Endothelial cell of umbilical vein (primary cell): ENCODE results near the gene C17orf78. TPM values are rescaled to one million over a fixed set of nuclear protein-coding genes. Genes with fewer than 3 reads are reported as not detected.

Source experiments
- BruUV-seq: library from RNA; stranded (reverse); fragments of 400-500 nt; replicated peaks from 2 replicates; lab custom pipeline; 2021; lab: Mats Ljungman, UMichigan
- CTCF ChIA-PET: fragments of 300-600, 350-600 bp; sonication (Branson Sonifier 250); formaldehyde crosslinking; loops from one replicate; lab custom pipeline; 2021; ENCODE audit warnings: antibody characterized with exemption, inconsistent platforms; lab: Charles Lee
- POLR2A ChIA-PET: fragments of 300-600, 350-600 bp; sonication (Branson Sonifier 250); formaldehyde crosslinking; loops from one replicate; lab custom pipeline; 2021; ENCODE audit warnings: antibody characterized with exemption, inconsistent platforms; lab: Charles Lee
- DNase-seq: peaks from one replicate; pipeline ENCODE4 v3.0.0-alpha.2; 2011; ENCODE audit warnings: low read depth, low spot score
- FAIRE-seq: peaks from 2 replicates; lab custom pipeline; 2011; peaks lifted over from hg19 to GRCh38; lab: Jason Lieb, UNC
- H2AFZ ChIP-seq: 2 replicates; pipeline ENCODE4 v1.6.0; 2012; ENCODE audit warnings: low read depth, low read length, control low read depth, inconsistent platforms
- H3K27ac ChIP-seq: 2 replicates; pipeline ENCODE4 v1.5.1; 2011; ENCODE audit warnings: low read depth, mild to moderate bottlenecking, control low read depth, low read length, moderate library complexity; ENCODE audit not compliant: insufficient read depth
- H3K27me3 ChIP-seq, 2 experiments: 2 replicates each; pipeline versions ENCODE4 v1.6.0 to v1.6.1; 2011; ENCODE audit warnings: low read length in 2 of 2, mixed read lengths in 1 of 2; ENCODE audit not compliant: control insufficient read depth in 2 of 2, insufficient read depth in 2 of 2
- H3K36me3 ChIP-seq, 2 experiments: 2 replicates in 1 of 2; 3 replicates in 1 of 2; pipeline ENCODE4 v1.5.1; 2011; ENCODE audit warnings: low read length in 2 of 2, mild to moderate bottlenecking in 1 of 2, moderate library complexity in 1 of 2; ENCODE audit not compliant: control insufficient read depth in 2 of 2, insufficient read depth in 2 of 2; ENCODE audit errors: extremely low read depth in 1 of 2
- H3K4me1 ChIP-seq: 3 replicates; pipeline ENCODE4 v1.5.1; 2011; ENCODE audit warnings: mild to moderate bottlenecking, low read length; ENCODE audit not compliant: control insufficient read depth, insufficient read depth; ENCODE audit errors: extremely low read depth
- H3K4me2 ChIP-seq: 2 replicates; pipeline ENCODE4 v1.6.1; 2011; ENCODE audit warnings: low read length, control low read depth, mixed read lengths; ENCODE audit not compliant: insufficient read depth
- H3K4me3 ChIP-seq, 3 experiments: fragments of 200-600 bp in 1 of 3; sonication (generic), shearing (Covaris generic) in 1 of 3; replicated peaks in 1 of 3; 2 replicates each; pipeline ENCODE4 v1.5.1; 2011 to 2016; ENCODE audit warnings: control low read depth in 3 of 3, low read length in 3 of 3, mild to moderate bottlenecking in 2 of 3, inconsistent platforms in 1 of 3, low read depth in 1 of 3, moderate library complexity in 1 of 3; ENCODE audit not compliant: insufficient read depth in 1 of 3
- H3K79me2 ChIP-seq: 2 replicates; pipeline ENCODE4 v1.6.0; 2012; ENCODE audit warnings: low read length, inconsistent platforms; ENCODE audit not compliant: control insufficient read depth, insufficient read depth
- H3K9ac ChIP-seq: replicated peaks from 2 replicates; pipeline ENCODE3; 2011; ENCODE audit warnings: low read length, control low read depth; ENCODE audit not compliant: insufficient read depth; ENCODE audit errors: extremely low read depth
- H3K9me1 ChIP-seq: replicated peaks from 3 replicates; pipeline ENCODE4 v1.6.0; 2011; ENCODE audit warnings: mild to moderate bottlenecking, low read length; ENCODE audit not compliant: control insufficient read depth, insufficient read depth; ENCODE audit errors: extremely low read depth
- H3K9me3 ChIP-seq: replicated peaks from 2 replicates; pipeline ENCODE4 v1.5.1; 2012; ENCODE audit warnings: low read length, inconsistent platforms; ENCODE audit not compliant: control insufficient read depth, insufficient read depth
- H4K20me1 ChIP-seq: replicated peaks from 2 replicates; pipeline ENCODE3; 2011; ENCODE audit warnings: mild to moderate bottlenecking, low read length; ENCODE audit not compliant: control insufficient read depth, insufficient read depth; ENCODE audit errors: extremely low read depth
- CTCF ChIP-seq, 2 donors: IDR thresholded peaks; 1 replicate in 1 of 2; 2 replicates in 1 of 2; pipeline ENCODE4 v1.5.1; 2011; ENCODE audit warnings: low read length in 2 of 2, mild to moderate bottlenecking in 2 of 2, moderate library complexity in 2 of 2, control low read depth in 1 of 2, inconsistent platforms in 1 of 2, low read depth in 1 of 2; ENCODE audit not compliant: insufficient read depth in 1 of 2; ENCODE audit errors: extremely low read depth in 1 of 2
- EZH2 ChIP-seq: IDR thresholded peaks from 2 replicates; pipeline ENCODE4 v1.6.1; 2012; ENCODE audit warnings: borderline replicate concordance, low read depth, mild to moderate bottlenecking, moderate library complexity, low read length, inconsistent platforms; ENCODE audit not compliant: severe bottlenecking
- FOS ChIP-seq: IDR thresholded peaks from 2 replicates; pipeline ENCODE4 v1.6.1; 2011; ENCODE audit warnings: mild to moderate bottlenecking, low read length, moderate library complexity, borderline replicate concordance; ENCODE audit not compliant: insufficient read depth
- GATA2 ChIP-seq: IDR thresholded peaks from 2 replicates; pipeline ENCODE4 v1.7.0; 2011; ENCODE audit warnings: low read depth, mild to moderate bottlenecking, moderate library complexity, mixed read lengths, low read length; ENCODE audit not compliant: insufficient read length, insufficient read depth
- JUN ChIP-seq: IDR thresholded peaks from 2 replicates; pipeline ENCODE4 v1.6.1; 2011; ENCODE audit warnings: borderline replicate concordance, low read depth; ENCODE audit not compliant: insufficient read length, insufficient read depth
- dilution Hi-C: fragments of 300-500 bp; cut with MboI; formaldehyde crosslinking; loops from one replicate; pipeline ENCODE4 v1.15.0; 2019; ENCODE audit warnings: low sequenced_read_pairs; ENCODE audit not compliant: extremely low pct_ligation_motif_present
- intact Hi-C: fragments of 100-400 bp; cut with micrococcal nuclease; formaldehyde crosslinking; loops from one replicate; pipeline ENCODE4 v1.10.0; 2022
- polyA plus RNA-seq, 4 experiments: library from polyadenylated mRNA; depleted of rRNA in 3 of 4; stranded (reverse) in 3 of 4; unstranded in 1 of 4; fragments of >200 nt; gene quantifications; 2 replicates each; pipeline versions ENCODE4 v1.2.1 to v1.2.3, GENCODE V29; 2011 to 2012; ENCODE audit warnings: missing spikeins in 1 of 4
- total RNA-seq: library from RNA; stranded (reverse); gene quantifications from 2 replicates; pipeline ENCODE4 v1.2.3, GENCODE V29; 2021

Gene C17orf78
- total and polyA plus RNA-seq, 2 donors (not counting 3 experiments of a cell fraction or from before 2014, with no cell fraction given), result not detected

GRCh38 chr17:37417852-37418251, 42.1 kb downstream of the C17orf78 start:
- ChIA-PET POLR2A (no interaction called here), CTCF (interaction anchor here (1.0 kb wide), 1 partner anchor 45 kb away, joined by 3 read pairs; no protein-coding TSS in a partner anchor)
- Histone ChIP-seq H3K36me3 (peaks cover 0 to 10% of the 10 kb centered on the region in 2 experiments), H3K9me1 (no peaks in the 10 kb centered on the region), H3K9ac (no peak overlapping the region), H3K4me1 (no peaks in the 10 kb centered on the region), H3K79me2 (peaks cover 7% of the 10 kb centered on the region), H3K27me3 (no peaks in the 10 kb centered on the region), H4K20me1 (no peaks in the 10 kb centered on the region), H3K4me2 (no peak overlapping the region), H2AFZ (no peak overlapping the region), H3K27ac (no peak overlapping the region), H3K9me3 (no peaks in the 10 kb centered on the region), H3K4me3 (no peak overlapping the region)
- no TSS peak for BruUV-seq
- DNase-seq, result no peak
- no peak for FAIRE-seq
- TF ChIP-seq EZH2, result no peak
- TF ChIP-seq CTCF (IDR thresholded peaks at IDR 0.05; ENCODE audit: extremely low read depth in 1 of 2, insufficient read depth in 1 of 2, low read depth in 1 of 2, low read length in 2 of 2), result no peak
- no peak for TF ChIP-seq GATA2
- TF ChIP-seq JUN, result no peak
- TF ChIP-seq FOS, result no peak
- intact Hi-C loops (no loop called here), dilution Hi-C loops (no loop called here)
